Panc1 (cell line): Measurements from ENCODE around the gene PCDHA2. TPM values are rescaled to one million over a fixed set of nuclear protein-coding genes. Genes with fewer than 3 reads are reported as not detected.
A peak's percentile ranks its signal among the peaks of the same experiment; 100 is the strongest.

Source experiments
- ATAC-seq: fragments of 200-7000 bp; cut with Tn5 transposase; 2 replicates; pipeline ENCODE4 v1.9.1; 2020; ENCODE audit warnings: mild to moderate bottlenecking, moderate library complexity
- BruUV-seq: library from RNA; stranded (reverse); fragments of 400-500 nt; replicated peaks from 2 replicates; lab custom pipeline; 2021; lab: Mats Ljungman, UMichigan
- CTCF ChIA-PET: fragments of 300-600 bp; sonication (Branson Sonifier 250); formaldehyde crosslinking; loops from one replicate; lab custom pipeline; 2022; ENCODE audit warnings: antibody characterized with exemption; lab: Charles Lee
- POLR2A ChIA-PET: fragments of 300-600 bp; sonication (Branson Sonifier 250); formaldehyde crosslinking; loops from one replicate; lab custom pipeline; 2022; ENCODE audit warnings: antibody characterized with exemption; lab: Charles Lee
- DNase-seq: peaks from one replicate; pipeline ENCODE4 v3.0.0-alpha.2; 2010; ENCODE audit warnings: low read depth, low spot score
- H3K27ac ChIP-seq: 2 replicates; pipeline ENCODE4 v1.5.1; 2011; ENCODE audit warnings: mild to moderate bottlenecking, low read length, inconsistent platforms
- H3K27me3 ChIP-seq: fragments of 200-500 bp; sonication (Bioruptor generic); 2 replicates; pipeline ENCODE4 v1.6.0; 2014; ENCODE audit warnings: low read length, inconsistent platforms; ENCODE audit not compliant: control insufficient read depth, insufficient read depth
- H3K36me3 ChIP-seq: fragments of 200-500 bp; sonication (Bioruptor generic); 2 replicates; pipeline ENCODE4 v1.5.1; 2014; ENCODE audit warnings: inconsistent platforms, mild to moderate bottlenecking, low read length, moderate library complexity; ENCODE audit not compliant: control insufficient read depth, insufficient read depth
- H3K4me1 ChIP-seq: 2 replicates; pipeline ENCODE4 v1.5.1; 2011; ENCODE audit warnings: inconsistent platforms, mild to moderate bottlenecking, low read length, moderate library complexity; ENCODE audit not compliant: control insufficient read depth, insufficient read depth
- H3K4me3 ChIP-seq, 2 experiments: 2 replicates each; pipeline ENCODE4 v1.5.1; 2011 to 2012; ENCODE audit warnings: low read depth in 2 of 2, low read length in 2 of 2, mild to moderate bottlenecking in 2 of 2, inconsistent platforms in 1 of 2, moderate library complexity in 1 of 2
- H3K9me3 ChIP-seq: fragments of 200-500 bp; sonication (Bioruptor generic); 2 replicates; pipeline ENCODE4 v1.5.1; 2014; ENCODE audit warnings: low read depth, mild to moderate bottlenecking, inconsistent platforms, low read length, moderate library complexity; ENCODE audit not compliant: control insufficient read depth, insufficient read depth
- CTCF ChIP-seq: fragments of 450-650 bp; IDR thresholded peaks from 2 replicates; pipeline ENCODE4 v1.5.1; 2017; ENCODE audit warnings: mild to moderate bottlenecking
- SIN3A ChIP-seq: IDR thresholded peaks from 2 replicates; pipeline ENCODE4 v1.6.1; 2012; ENCODE audit warnings: low read depth, mild to moderate bottlenecking, low read length, moderate library complexity, borderline replicate concordance; ENCODE audit not compliant: insufficient read depth
- TCF7L2 ChIP-seq: IDR thresholded peaks from 2 replicates; pipeline ENCODE4 v1.6.1; 2011; ENCODE audit warnings: mild to moderate bottlenecking, low read depth, low read length, inconsistent platforms
- in situ Hi-C: cut with HindIII; loops from 2 replicates; pipeline ENCODE4 v1.10.0; 2016; ENCODE audit warnings: low sequenced_read_pairs, low pct_unique_long_range_greater_than_20kb
- intact Hi-C: fragments of 100-400 bp; cut with micrococcal nuclease; formaldehyde crosslinking; loops from one replicate; pipeline ENCODE4 v1.10.0; 2022; ENCODE audit not compliant: unreplicated experiment
- total RNA-seq: library from RNA; stranded (reverse); gene quantifications from one replicate; pipeline ENCODE4 v1.2.1, GENCODE V29; 2021; ENCODE audit not compliant: unreplicated experiment

Gene PCDHA2
- total RNA-seq, 1 experiment from 2014 or later: not detected

- BruUV-seq: no TSS peak
- ChIA-PET POLR2A (no interaction called here), CTCF (interaction anchor here (0.6 to 1.3 kb wide), 4 partner anchors 14 to 200 kb away, joined by 3 to 7 read pairs (median 4); no protein-coding TSS in a partner anchor)
- ATAC-seq: peak; percentile 78
- in situ Hi-C loops (no loop called here), intact Hi-C loops (loop anchor here (1.0 kb wide), 1 partner anchor 200 kb away; no protein-coding TSS in a partner anchor)
- DNase-seq: no peak
- Histone ChIP-seq H3K4me3 (peak within 1 kb of the TSS; percentile 37 to 50), H3K4me1 (no peaks in the 10 kb centered on the region), H3K27me3 (no peaks in the 10 kb centered on the region), H3K27ac (no peak within 1 kb of the TSS), H3K9me3 (no peaks in the 10 kb centered on the region), H3K36me3 (no peaks in the 10 kb centered on the region)
- TF ChIP-seq TCF7L2 (no peak), CTCF (peak; percentile 71)
Observed at GRCh38 chr5:140840978-140841962, 46.6 kb downstream of the PCDHA2 start, which contains the start of gene PCDHA8. PCDHA8 (plus strand) TSS chr5:140841187; CDS start chr5:140841322, 135 bp downstream.

GRCh38 chr5:140842798-140843733, 48.4 kb downstream of the PCDHA2 start:
- Histone ChIP-seq H3K9me3 (no peaks in the 10 kb centered on the region), H3K4me3 (no peak overlapping the region), H3K36me3 (no peaks in the 10 kb centered on the region), H3K27ac (no peak overlapping the region), H3K27me3 (no peaks in the 10 kb centered on the region), H3K4me1 (no peaks in the 10 kb centered on the region)
- POLR2A ChIA-PET: no interaction called here
- ATAC-seq: no peak
- CTCF ChIA-PET: no interaction called here
- no peak for TF ChIP-seq CTCF
- TF ChIP-seq SIN3A: no peak
- no peak for TF ChIP-seq TCF7L2
- DNase-seq: no peak
- BruUV-seq: no TSS peak
- intact Hi-C loops: no loop called here
- in situ Hi-C loops: no loop called here

Other genes with a start within 250 kb of the PCDHA2 start
- gene EIF4EBP3, start 247.2 kb upstream of the PCDHA2 start, total RNA-seq: 8.6 TPM
- 52.0 TPM for gene SRA1, start 237.4 kb upstream of the PCDHA2 start, total RNA-seq
- gene APBB3, start 230.3 kb upstream of the PCDHA2 start, total RNA-seq: 28.6 TPM
- 96.7 TPM for gene SLC35A4, start 230.0 kb upstream of the PCDHA2 start, total RNA-seq
- 2.5 TPM for gene CD14, start 161.7 kb upstream of the PCDHA2 start, total RNA-seq
- gene TMCO6, start 155.4 kb upstream of the PCDHA2 start, total RNA-seq: 18.9 TPM
- gene NDUFA2, start 147.2 kb upstream of the PCDHA2 start, total RNA-seq: 81.7 TPM
- 98.2 TPM for gene IK, start 147.0 kb upstream of the PCDHA2 start, total RNA-seq
- 49.2 TPM for gene WDR55, start 129.9 kb upstream of the PCDHA2 start, total RNA-seq
- gene DND1, start 121.3 kb upstream of the PCDHA2 start, total RNA-seq: 1.8 TPM
- gene HARS1, start 103.5 kb upstream of the PCDHA2 start, total RNA-seq: 76.4 TPM
- gene HARS2, start 103.4 kb upstream of the PCDHA2 start, total RNA-seq: 44.1 TPM
- gene ZMAT2, start 94.4 kb upstream of the PCDHA2 start, total RNA-seq: 62.2 TPM
- not detected for gene PCDHA1, start 8.7 kb upstream of the PCDHA2 start, total RNA-seq
- not detected for gene PCDHA3, start 6.2 kb downstream of the PCDHA2 start, total RNA-seq
- gene PCDHA4, start 12.2 kb downstream of the PCDHA2 start, total RNA-seq: 3.1 TPM
- gene PCDHA5, start 26.8 kb downstream of the PCDHA2 start, total RNA-seq: 0.10 TPM
- 0.31 TPM for gene PCDHA6, start 33.1 kb downstream of the PCDHA2 start, total RNA-seq
- 0.15 TPM for gene PCDHA7, start 39.4 kb downstream of the PCDHA2 start, total RNA-seq
- gene PCDHA8, start 46.3 kb downstream of the PCDHA2 start, total RNA-seq: 0.10 TPM
- 0.21 TPM for gene PCDHA9, start 53.5 kb downstream of the PCDHA2 start, total RNA-seq
- 0.33 TPM for gene PCDHA10, start 61.0 kb downstream of the PCDHA2 start, total RNA-seq
- gene PCDHA11, start 74.1 kb downstream of the PCDHA2 start, total RNA-seq: 0.08 TPM
- 10.0 TPM for gene PCDHA12, start 80.5 kb downstream of the PCDHA2 start, total RNA-seq
- gene PCDHA13, start 87.3 kb downstream of the PCDHA2 start, total RNA-seq: 1.0 TPM
- 0.59 TPM for gene PCDHAC1, start 131.4 kb downstream of the PCDHA2 start, total RNA-seq
- 8.8 TPM for gene PCDHAC2, start 171.6 kb downstream of the PCDHA2 start, total RNA-seq